ENCODE results near the gene LRMDA. TPM values are rescaled to one million over a fixed set of nuclear protein-coding genes. Genes with fewer than 3 reads are reported as not detected.

Gene LRMDA
- total RNA-seq, 1 donor from 2014 or later, result 6.3 TPM

- DNase-seq, result peak; percentile 64
These were observed 44.2 kb downstream of the LRMDA start for GRCh38 chr10:75475460-75476182.

- no peak for DNase-seq
These were observed 45.1 kb downstream of the LRMDA start for GRCh38 chr10:75476569-75476968.

GRCh38 chr10:75476985-75477384 lies 45.6 kb downstream of the LRMDA start:
- DNase-seq, result no peak

- DNase-seq, result no peak
These were observed 46.3 kb downstream of the LRMDA start for GRCh38 chr10:75477680-75478079.

GRCh38 chr10:75480374-75480773 lies 49.0 kb downstream of the LRMDA start:
- DNase-seq, result no peak

GRCh38 chr10:75483188-75483587 lies 51.8 kb downstream of the LRMDA start:
- DNase-seq, result no peak

- no peak for DNase-seq
These were observed 53.3 kb downstream of the LRMDA start for GRCh38 chr10:75484717-75485116.

- no peak for DNase-seq
These were observed 55.2 kb downstream of the LRMDA start for GRCh38 chr10:75486591-75486990.

GRCh38 chr10:75487087-75487754 lies 55.8 kb downstream of the LRMDA start:
- DNase-seq, result no peak

- DNase-seq, result no peak
These were observed 56.3 kb downstream of the LRMDA start for GRCh38 chr10:75487755-75488125.

GRCh38 chr10:75492173-75492925 lies 60.9 kb downstream of the LRMDA start:
- DNase-seq, result no peak

GRCh38 chr10:75493464-75493863 lies 62.0 kb downstream of the LRMDA start:
- no peak for DNase-seq

- no peak for DNase-seq
These were observed 64.2 kb downstream of the LRMDA start for GRCh38 chr10:75495434-75496190.

GRCh38 chr10:75496191-75496567 lies 64.8 kb downstream of the LRMDA start:
- DNase-seq, result no peak

GRCh38 chr10:75497997-75498883 lies 66.8 kb downstream of the LRMDA start:
- DNase-seq, result no peak

- DNase-seq, result no peak
These were observed 67.5 kb downstream of the LRMDA start for GRCh38 chr10:75498884-75499350.

GRCh38 chr10:75499556-75500160 lies 68.2 kb downstream of the LRMDA start:
- DNase-seq, result no peak

- no peak for DNase-seq
These were observed 71.0 kb downstream of the LRMDA start for GRCh38 chr10:75502389-75502788.

- no peak for DNase-seq
These were observed 71.4 kb downstream of the LRMDA start for GRCh38 chr10:75502838-75503237.

- DNase-seq, result no peak
These were observed 73.9 kb downstream of the LRMDA start for GRCh38 chr10:75505293-75505692.
